K562 (cell line): ENCODE results near the gene MBOAT1. TPM values are rescaled to one million over a fixed set of nuclear protein-coding genes. Genes with fewer than 3 reads are reported as not detected.

Experiments
- DEAF1 ChIP-seq: fragments of 450-650 bp; formaldehyde crosslinking; IDR thresholded peaks from 2 replicates; pipeline ENCODE4 v1.4.0; 2020; ENCODE audit warnings: mild to moderate bottlenecking, moderate library complexity
- ETV6 ChIP-seq, 3 experiments: fragments of 150-350 bp in 1 of 3; sonication (generic) in 1 of 3; formaldehyde crosslinking in 1 of 3; IDR thresholded peaks; 2 replicates each; pipeline versions ENCODE4 v1.6.1 to v1.8.0; 2014 to 2022; ENCODE audit warnings: borderline replicate concordance in 2 of 3, low read depth in 2 of 3, antibody characterized with exemption in 1 of 3, low read length in 1 of 3, mild to moderate bottlenecking in 1 of 3, missing genetic modification reagents in 1 of 3
- HDAC1 ChIP-seq, 2 experiments: fragments of 450-650 bp; IDR thresholded peaks; 2 replicates each; pipeline ENCODE4 v1.6.1; 2016 to 2017; ENCODE audit warnings: inconsistent platforms in 1 of 2, mild to moderate bottlenecking in 1 of 2, moderate library complexity in 1 of 2
- RB1 ChIP-seq: fragments of 450-650 bp; IDR thresholded peaks from 2 replicates; pipeline ENCODE4 v1.6.1; 2017; ENCODE audit warnings: low read depth, mild to moderate bottlenecking
- SIRT6 ChIP-seq: IDR thresholded peaks from one replicate; pipeline ENCODE4 v1.6.1; 2012; ENCODE audit warnings: low read depth, mild to moderate bottlenecking, control low read depth, inconsistent platforms, low read length, moderate library complexity
- SMARCA5 ChIP-seq: fragments of 450-650 bp; IDR thresholded peaks from 2 replicates; pipeline ENCODE4 v1.6.1; 2016
- TEAD2 ChIP-seq: fragments of 450-650 bp; IDR thresholded peaks from 2 replicates; pipeline ENCODE4 v1.6.1; 2016; ENCODE audit warnings: missing genetic modification characterization, control low read depth, missing compliant biosample characterization
- ZFP1 ChIP-seq: fragments of 450-650 bp; formaldehyde crosslinking; IDR thresholded peaks from 2 replicates; pipeline ENCODE4 v1.4.0; 2020; ENCODE audit warnings: mild to moderate bottlenecking, mixed read lengths
- ZNF354B ChIP-seq: fragments of 250-450 bp; sonication (Bioruptor Pico); IDR thresholded peaks from 2 replicates; pipeline ENCODE4 v1.4.0; 2020
- ZNF384 ChIP-seq: IDR thresholded peaks from 2 replicates; pipeline ENCODE4 v1.6.1; 2012; ENCODE audit warnings: low read depth, low read length, improper control_type of control experiment
- polyA plus RNA-seq, 8 experiments: library from polyadenylated mRNA; depleted of rRNA in 4 of 8; stranded (reverse) in 5 of 8; unstranded in 3 of 8; fragments of >200 nt; fragmentation: Nextera tagmentation in 2 of 8; fragmentation: Illumina TruSeq in 1 of 8; extraction: Ambion mirVana in 2 of 8; extraction: Trizol in 1 of 8; gene quantifications; 2 replicates each; pipeline versions ENCODE4 v1.2.1 to v1.2.3, GENCODE V29; 2011 to 2014; ENCODE audit warnings: inconsistent platforms in 1 of 8, missing spikeins in 1 of 8
- total RNA-seq, 7 experiments: library from RNA; depleted of rRNA in 6 of 7; stranded (reverse); fragments of >200 nt in 6 of 7; fragmentation: Illumina TruSeq in 2 of 7; extraction: Trizol in 2 of 7; gene quantifications; 2 replicates each; pipeline versions ENCODE4 v1.2.1 to v1.2.3, GENCODE V29; 2011 to 2021; ENCODE audit warnings: low replicate concordance in 1 of 7
- TF ChIP-seq, protein P1 (sequence below): fragments of 200-800 bp; sonication (Bioruptor generic); IDR thresholded peaks from 2 replicates; pipeline ENCODE4 v1.6.1; 2017; ENCODE audit warnings: missing genetic modification characterization, missing compliant biosample characterization
- TF ChIP-seq, protein P2 (sequence below): sonication (generic); formaldehyde crosslinking; IDR thresholded peaks from 2 replicates; pipeline ENCODE4 v1.8.1; 2023; ENCODE audit warnings: mild to moderate bottlenecking, missing genetic modification reagents
- TF ChIP-seq, protein P3 (sequence below): sonication (generic); formaldehyde crosslinking; IDR thresholded peaks from 2 replicates; pipeline ENCODE4 v1.8.1; 2023; ENCODE audit warnings: mild to moderate bottlenecking, missing genetic modification reagents
- TF ChIP-seq, protein P4 (sequence below), 2 experiments: fragments of 450-650 bp; IDR thresholded peaks; 2 replicates each; pipeline ENCODE4 v1.6.1; 2018; ENCODE audit warnings: mild to moderate bottlenecking in 2 of 2, low read depth in 1 of 2; ENCODE audit not compliant: partially characterized antibody in 2 of 2

Gene MBOAT1
- total and polyA plus RNA-seq, 9 of the 15 experiments (the other 6 are each of a cell fraction or from before 2014, with no cell fraction given), result 0.13 to 16.5 (median 10.3) TPM

GRCh38 chr6:20170455-20171148 lies 41.7 kb downstream of the MBOAT1 start (continued):
- TF ChIP-seq, protein P1, sequence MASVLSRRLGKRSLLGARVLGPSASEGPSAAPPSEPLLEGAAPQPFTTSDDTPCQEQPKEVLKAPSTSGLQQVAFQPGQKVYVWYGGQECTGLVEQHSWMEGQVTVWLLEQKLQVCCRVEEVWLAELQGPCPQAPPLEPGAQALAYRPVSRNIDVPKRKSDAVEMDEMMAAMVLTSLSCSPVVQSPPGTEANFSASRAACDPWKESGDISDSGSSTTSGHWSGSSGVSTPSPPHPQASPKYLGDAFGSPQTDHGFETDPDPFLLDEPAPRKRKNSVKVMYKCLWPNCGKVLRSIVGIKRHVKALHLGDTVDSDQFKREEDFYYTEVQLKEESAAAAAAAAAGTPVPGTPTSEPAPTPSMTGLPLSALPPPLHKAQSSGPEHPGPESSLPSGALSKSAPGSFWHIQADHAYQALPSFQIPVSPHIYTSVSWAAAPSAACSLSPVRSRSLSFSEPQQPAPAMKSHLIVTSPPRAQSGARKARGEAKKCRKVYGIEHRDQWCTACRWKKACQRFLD (CRISPR knock-in tag), result 0 out of 2 replicates have a peak, but pooled peaks have one; percentile 38
- TF ChIP-seq ZFP1, result no peak
- no peak for TF ChIP-seq HDAC1 (IDR thresholded peaks at IDR 0.05)
- TF ChIP-seq TEAD2, result no peak
- TF ChIP-seq ETV6 (IDR thresholded peaks at IDR 0.05; ENCODE audit: borderline replicate concordance in 1 of 2, low read depth in 2 of 2, low read length in 1 of 2), result no peak
- TF ChIP-seq ETV6 (CRISPR knock-in tag; IDR thresholded peaks at IDR 0.05; ENCODE audit: borderline replicate concordance), result no peak
- TF ChIP-seq ZNF384, result no peak
- TF ChIP-seq, protein P2, sequence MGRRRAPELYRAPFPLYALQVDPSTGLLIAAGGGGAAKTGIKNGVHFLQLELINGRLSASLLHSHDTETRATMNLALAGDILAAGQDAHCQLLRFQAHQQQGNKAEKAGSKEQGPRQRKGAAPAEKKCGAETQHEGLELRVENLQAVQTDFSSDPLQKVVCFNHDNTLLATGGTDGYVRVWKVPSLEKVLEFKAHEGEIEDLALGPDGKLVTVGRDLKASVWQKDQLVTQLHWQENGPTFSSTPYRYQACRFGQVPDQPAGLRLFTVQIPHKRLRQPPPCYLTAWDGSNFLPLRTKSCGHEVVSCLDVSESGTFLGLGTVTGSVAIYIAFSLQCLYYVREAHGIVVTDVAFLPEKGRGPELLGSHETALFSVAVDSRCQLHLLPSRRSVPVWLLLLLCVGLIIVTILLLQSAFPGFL (CRISPR knock-in tag), result no peak
- TF ChIP-seq SMARCA5, result peak; percentile 73; the same call in 1 of the 2 replicates
- TF ChIP-seq RB1, result no peak
- no peak for TF ChIP-seq SIRT6
- no peak for TF ChIP-seq ZNF354B (CRISPR knock-in tag)
- TF ChIP-seq, protein P3, sequence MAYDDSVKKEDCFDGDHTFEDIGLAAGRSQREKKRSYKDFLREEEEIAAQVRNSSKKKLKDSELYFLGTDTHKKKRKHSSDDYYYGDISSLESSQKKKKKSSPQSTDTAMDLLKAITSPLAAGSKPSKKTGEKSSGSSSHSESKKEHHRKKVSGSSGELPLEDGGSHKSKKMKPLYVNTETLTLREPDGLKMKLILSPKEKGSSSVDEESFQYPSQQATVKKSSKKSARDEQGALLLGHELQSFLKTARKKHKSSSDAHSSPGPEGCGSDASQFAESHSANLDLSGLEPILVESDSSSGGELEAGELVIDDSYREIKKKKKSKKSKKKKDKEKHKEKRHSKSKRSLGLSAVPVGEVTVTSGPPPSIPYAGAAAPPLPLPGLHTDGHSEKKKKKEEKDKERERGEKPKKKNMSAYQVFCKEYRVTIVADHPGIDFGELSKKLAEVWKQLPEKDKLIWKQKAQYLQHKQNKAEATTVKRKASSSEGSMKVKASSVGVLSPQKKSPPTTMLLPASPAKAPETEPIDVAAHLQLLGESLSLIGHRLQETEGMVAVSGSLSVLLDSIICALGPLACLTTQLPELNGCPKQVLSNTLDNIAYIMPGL (CRISPR knock-in tag), result no peak
- TF ChIP-seq DEAF1, result no peak
- TF ChIP-seq, protein P4, sequence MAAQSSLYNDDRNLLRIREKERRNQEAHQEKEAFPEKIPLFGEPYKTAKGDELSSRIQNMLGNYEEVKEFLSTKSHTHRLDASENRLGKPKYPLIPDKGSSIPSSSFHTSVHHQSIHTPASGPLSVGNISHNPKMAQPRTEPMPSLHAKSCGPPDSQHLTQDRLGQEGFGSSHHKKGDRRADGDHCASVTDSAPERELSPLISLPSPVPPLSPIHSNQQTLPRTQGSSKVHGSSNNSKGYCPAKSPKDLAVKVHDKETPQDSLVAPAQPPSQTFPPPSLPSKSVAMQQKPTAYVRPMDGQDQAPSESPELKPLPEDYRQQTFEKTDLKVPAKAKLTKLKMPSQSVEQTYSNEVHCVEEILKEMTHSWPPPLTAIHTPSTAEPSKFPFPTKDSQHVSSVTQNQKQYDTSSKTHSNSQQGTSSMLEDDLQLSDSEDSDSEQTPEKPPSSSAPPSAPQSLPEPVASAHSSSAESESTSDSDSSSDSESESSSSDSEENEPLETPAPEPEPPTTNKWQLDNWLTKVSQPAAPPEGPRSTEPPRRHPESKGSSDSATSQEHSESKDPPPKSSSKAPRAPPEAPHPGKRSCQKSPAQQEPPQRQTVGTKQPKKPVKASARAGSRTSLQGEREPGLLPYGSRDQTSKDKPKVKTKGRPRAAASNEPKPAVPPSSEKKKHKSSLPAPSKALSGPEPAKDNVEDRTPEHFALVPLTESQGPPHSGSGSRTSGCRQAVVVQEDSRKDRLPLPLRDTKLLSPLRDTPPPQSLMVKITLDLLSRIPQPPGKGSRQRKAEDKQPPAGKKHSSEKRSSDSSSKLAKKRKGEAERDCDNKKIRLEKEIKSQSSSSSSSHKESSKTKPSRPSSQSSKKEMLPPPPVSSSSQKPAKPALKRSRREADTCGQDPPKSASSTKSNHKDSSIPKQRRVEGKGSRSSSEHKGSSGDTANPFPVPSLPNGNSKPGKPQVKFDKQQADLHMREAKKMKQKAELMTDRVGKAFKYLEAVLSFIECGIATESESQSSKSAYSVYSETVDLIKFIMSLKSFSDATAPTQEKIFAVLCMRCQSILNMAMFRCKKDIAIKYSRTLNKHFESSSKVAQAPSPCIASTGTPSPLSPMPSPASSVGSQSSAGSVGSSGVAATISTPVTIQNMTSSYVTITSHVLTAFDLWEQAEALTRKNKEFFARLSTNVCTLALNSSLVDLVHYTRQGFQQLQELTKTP (IDR thresholded peaks at IDR 0.05; ENCODE audit: low read depth in 1 of 2, partially characterized antibody in 2 of 2), result no peak
